Stimulated activated memory B cell treated with anti-CD40 and anti-IgM and Interleukin-4, amounts not matched to agents 10 μg/mL and 1 μg/mL and 100 μg/mL, for 72 hours (primary cell): ENCODE data around the gene ANKDD1B.
A peak's percentile ranks its signal among the peaks of the same experiment; 100 is the strongest.
"Not testable (repeated sequence)": the region's sequence is repeated elsewhere in the genome, so short reads cannot be mapped to it uniquely, and the experiment has no call there.

Source experiments
- ATAC-seq: fragments of 150-1000 bp; cut with Tn5 transposase; 2 replicates; pipeline ENCODE4 v1.10.0; 2021
- H3K27ac Mint-ChIP-seq: one replicate; pipeline ENCODE4 v1.8.0; 2022; ENCODE audit warnings: mild to moderate bottlenecking, mixed read lengths
- H3K27me3 Mint-ChIP-seq: one replicate; pipeline ENCODE4 v1.8.0; 2022; ENCODE audit warnings: mixed read lengths
- H3K36me3 Mint-ChIP-seq: one replicate; pipeline ENCODE4 v1.8.0; 2022; ENCODE audit warnings: mixed read lengths
- H3K4me1 Mint-ChIP-seq: one replicate; pipeline ENCODE4 v1.8.0; 2022; ENCODE audit warnings: mixed read lengths
- H3K4me3 Mint-ChIP-seq: one replicate; pipeline ENCODE4 v1.8.0; 2022; ENCODE audit warnings: mild to moderate bottlenecking, moderate library complexity, mixed read lengths
- H3K9me3 Mint-ChIP-seq: one replicate; pipeline ENCODE4 v1.8.0; 2022; ENCODE audit warnings: mixed read lengths

The ANKDD1B gene

DNA sequence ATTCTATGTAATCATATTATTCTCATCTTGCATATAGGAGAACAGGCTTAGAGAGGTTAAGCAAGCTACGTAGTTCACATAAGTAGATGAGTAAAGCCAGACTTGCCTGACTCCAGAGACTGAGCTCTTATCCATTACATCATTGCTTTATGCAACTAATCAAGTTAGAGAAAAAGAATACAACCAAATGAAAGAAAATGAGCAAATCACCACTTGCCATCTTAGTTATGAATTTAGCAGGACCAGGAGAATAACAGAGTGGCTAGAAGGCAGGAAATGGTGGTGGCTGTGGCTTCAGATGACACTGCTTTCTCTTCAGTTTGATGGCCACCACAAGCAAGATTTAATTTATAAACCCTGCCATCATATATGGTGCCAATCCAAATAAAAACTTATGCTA, 79.4 kb downstream of the ANKDD1B start:
- no peak for ATAC-seq
- Mint-ChIP-seq H3K36me3 (peaks cover 27% of the 10 kb centered on the region), H3K27me3 (no peaks in the 10 kb centered on the region), H3K4me3 (no peak overlapping the region), H3K9me3 (no peaks in the 10 kb centered on the region), H3K4me1 (no peaks in the 10 kb centered on the region), H3K27ac (no peak overlapping the region)

DNA sequence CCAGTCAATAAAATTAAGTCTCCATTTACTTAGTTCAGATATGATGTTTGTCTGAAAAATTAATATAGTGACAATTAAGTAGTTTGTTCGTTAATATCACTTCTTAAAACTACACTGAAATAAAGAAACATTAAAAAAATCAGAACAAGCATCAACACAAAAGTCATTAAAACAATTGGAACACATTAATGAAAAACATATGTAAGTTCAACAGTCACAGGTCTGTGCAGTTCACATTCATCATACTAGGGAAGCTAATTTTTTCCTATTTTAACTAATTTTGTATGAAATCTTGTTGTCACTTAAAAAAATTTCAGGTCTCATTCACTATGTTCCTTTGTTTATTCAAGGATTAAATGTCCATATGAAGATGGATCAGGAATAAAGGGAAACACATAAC, 83.5 kb downstream of the ANKDD1B start:
- Mint-ChIP-seq H3K36me3 (peaks cover 47% of the 10 kb centered on the region), H3K27me3 (no peaks in the 10 kb centered on the region), H3K4me1 (peaks cover 5% of the 10 kb centered on the region), H3K4me3 (no peak overlapping the region), H3K9me3 (no peaks in the 10 kb centered on the region), H3K27ac (no peak overlapping the region)
- ATAC-seq: no peak

DNA sequence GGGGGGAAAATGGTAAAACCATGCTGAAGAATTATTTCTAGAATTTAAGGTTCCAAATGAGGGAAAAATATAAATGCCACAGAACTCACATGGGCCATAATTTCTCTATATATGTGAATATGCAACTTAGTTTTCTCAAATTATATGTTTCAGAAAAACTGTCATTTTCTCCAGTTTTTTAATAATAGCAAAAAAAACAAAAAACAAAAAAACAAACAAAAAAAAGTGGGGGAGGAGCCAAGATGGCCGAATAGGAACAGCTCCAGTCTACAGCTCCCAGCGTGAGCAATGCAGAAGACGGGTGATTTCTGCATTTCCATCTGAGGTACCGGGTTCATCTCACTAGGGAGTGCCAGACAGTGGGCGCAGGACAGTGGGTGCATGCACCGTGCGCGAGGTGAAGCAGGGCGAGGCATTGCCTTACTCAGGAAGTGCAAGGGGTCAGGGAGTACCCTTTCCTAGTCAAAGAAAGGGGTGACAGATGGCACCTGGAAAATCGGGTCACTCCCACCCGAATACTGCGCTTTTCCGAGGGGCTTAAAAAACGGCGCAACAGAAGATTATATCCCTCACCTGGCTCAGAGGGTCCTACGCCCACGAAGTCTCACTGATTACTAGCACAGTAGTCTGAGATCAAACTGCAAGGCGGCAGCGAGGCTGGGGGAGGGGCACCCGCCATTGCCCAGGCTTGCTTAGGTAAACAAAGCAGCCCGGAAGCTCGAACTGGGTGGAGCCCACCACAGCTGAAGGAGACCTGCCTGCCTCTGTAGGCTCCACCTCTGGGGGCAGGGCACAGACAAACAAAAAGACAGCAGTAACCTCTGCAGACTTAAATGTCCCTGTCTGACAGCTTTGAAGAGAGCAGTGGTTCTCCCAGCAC, 84.5 kb downstream of the ANKDD1B start:
- H3K9me3 Mint-ChIP-seq, ATAC-seq, H3K4me1 Mint-ChIP-seq, H3K27me3 Mint-ChIP-seq, H3K4me3 Mint-ChIP-seq, H3K27ac Mint-ChIP-seq: not testable (repeated sequence)
- H3K36me3 Mint-ChIP-seq: peaks cover 44% of the 10 kb centered on the region

DNA sequence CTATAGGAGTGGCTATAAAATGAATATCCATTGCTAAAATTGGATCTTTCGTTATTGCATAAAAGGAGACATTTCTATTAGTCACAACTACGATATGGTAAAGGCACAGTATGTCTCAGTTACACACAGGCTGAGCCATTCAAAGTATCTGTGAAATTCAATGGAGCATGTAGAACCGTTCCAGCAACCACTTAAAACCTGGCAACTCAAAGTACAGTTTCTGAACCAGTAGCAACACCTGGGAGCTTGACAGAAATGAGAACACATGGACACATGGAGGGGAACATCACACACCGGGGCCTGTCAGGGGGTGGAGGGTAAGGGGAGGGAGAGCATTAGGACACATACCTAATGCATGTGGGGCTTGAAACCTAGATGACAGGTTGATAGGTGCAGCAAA, 90.6 kb downstream of the ANKDD1B start:
- Mint-ChIP-seq H3K4me1 (peaks cover 5% of the 10 kb centered on the region), H3K27me3 (no peaks in the 10 kb centered on the region), H3K27ac (no peak overlapping the region), H3K4me3 (no peak overlapping the region), H3K9me3 (no peaks in the 10 kb centered on the region), H3K36me3 (peaks cover 33% of the 10 kb centered on the region)
- ATAC-seq: no peak

DNA sequence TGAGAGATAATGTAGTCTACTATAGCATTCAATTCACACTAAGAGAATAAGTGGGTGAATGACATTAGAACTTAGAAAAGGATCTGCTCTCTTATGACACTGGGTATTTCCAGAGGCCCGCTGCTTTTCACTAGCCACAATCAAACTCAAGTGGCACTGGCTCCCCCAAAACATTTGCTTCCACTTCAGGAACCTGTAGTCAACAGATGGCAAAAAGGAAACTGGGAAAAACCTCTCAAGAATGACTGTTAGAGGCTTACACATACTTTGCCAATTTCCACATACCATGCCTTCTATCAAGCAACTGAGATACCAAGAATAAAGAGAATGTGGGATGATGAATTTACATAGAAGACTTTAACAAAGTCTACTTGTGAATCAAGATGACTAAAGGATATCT, 94.8 kb downstream of the ANKDD1B start:
- Mint-ChIP-seq H3K4me1 (peaks cover 11% of the 10 kb centered on the region), H3K36me3 (peaks cover 29% of the 10 kb centered on the region), H3K27ac (no peak overlapping the region), H3K4me3 (no peak overlapping the region), H3K9me3 (no peaks in the 10 kb centered on the region), H3K27me3 (no peaks in the 10 kb centered on the region)
- ATAC-seq: no peak

DNA sequence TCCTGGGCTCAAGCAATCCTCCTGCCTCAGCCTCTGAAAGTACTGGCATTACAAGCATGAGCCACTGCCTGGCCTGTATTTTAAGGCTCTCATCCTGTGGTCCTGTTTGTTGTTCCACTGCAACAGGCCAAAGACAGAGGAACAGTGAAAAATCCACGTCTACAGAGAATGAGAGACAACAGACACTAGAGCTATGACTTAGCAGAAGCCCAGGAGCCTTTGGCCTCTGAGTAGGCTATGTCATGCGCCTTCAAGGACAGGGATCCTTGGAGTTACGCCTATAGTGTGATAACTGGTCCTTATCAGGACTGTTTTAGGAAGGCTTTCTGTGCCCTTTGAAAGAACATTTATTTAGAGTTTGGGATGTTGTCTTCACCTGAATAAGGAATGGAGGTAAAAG, 95.5 kb downstream of the ANKDD1B start:
- Mint-ChIP-seq H3K27me3 (no peaks in the 10 kb centered on the region), H3K9me3 (no peaks in the 10 kb centered on the region), H3K27ac (no peak overlapping the region), H3K36me3 (peaks cover 27% of the 10 kb centered on the region), H3K4me3 (no peak overlapping the region), H3K4me1 (peaks cover 14% of the 10 kb centered on the region)
- no peak for ATAC-seq

DNA sequence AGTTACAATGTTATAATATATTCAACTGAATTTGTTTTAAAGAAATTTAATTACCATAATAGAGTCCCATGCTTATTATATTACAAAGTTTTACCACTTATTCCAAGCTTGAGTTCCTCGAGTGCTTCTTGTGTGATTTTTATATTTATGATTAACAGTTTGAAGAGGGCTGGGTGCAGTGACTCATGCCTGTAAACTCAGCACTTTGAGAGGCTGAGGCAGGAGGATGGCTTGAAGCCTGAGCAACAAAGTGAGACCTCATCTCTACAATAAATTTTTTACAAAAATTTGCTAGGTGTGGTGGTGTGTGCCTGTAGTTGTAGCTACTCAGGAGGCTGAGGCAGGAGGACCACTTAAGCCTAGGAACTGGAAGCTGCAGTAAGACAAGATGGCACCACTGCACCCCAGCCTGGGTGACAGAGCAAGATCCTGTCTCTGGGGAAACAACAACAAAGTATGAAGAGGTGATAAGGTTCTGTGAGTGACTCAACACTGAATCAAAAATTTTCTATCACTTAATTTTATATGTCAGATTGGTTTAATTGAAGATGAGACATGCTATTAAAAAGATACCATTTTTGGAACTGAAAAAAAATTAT, 96.8 kb downstream of the ANKDD1B start:
- no peaks in the 10 kb centered on the region for H3K27me3 Mint-ChIP-seq
- peaks cover 15% of the 10 kb centered on the region for H3K4me1 Mint-ChIP-seq
- no peak overlapping the region for H3K4me3 Mint-ChIP-seq
- H3K9me3 Mint-ChIP-seq: no peaks in the 10 kb centered on the region
- no peak overlapping the region for H3K27ac Mint-ChIP-seq
- no peak for ATAC-seq
- H3K36me3 Mint-ChIP-seq: peaks cover 15% of the 10 kb centered on the region

DNA sequence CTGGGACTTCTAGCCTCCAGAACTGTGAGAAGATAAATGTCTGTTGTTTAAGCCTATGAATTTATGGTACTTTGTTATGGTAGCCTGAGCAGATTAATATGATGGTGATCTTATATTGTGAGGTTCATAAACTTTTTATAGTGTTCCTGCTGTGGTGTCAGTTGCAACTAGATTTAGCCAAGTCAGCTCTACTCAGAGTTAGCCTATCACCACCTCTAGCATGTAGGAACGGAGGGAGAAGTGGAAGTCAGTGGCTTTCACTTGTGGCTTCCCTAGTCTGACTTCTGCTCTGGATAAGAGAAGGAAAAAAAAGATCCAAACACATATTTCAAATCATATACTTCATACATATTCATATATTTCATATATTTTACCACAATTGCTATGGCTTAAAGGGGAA, 99.4 kb downstream of the ANKDD1B start:
- no peak for ATAC-seq
- peaks cover 30% of the 10 kb centered on the region for H3K36me3 Mint-ChIP-seq
- no peaks in the 10 kb centered on the region for H3K27me3 Mint-ChIP-seq
- no peaks in the 10 kb centered on the region for H3K9me3 Mint-ChIP-seq
- H3K4me1 Mint-ChIP-seq: peaks cover 36% of the 10 kb centered on the region
- H3K4me3 Mint-ChIP-seq: no peak overlapping the region
- H3K27ac Mint-ChIP-seq: no peak overlapping the region

DNA sequence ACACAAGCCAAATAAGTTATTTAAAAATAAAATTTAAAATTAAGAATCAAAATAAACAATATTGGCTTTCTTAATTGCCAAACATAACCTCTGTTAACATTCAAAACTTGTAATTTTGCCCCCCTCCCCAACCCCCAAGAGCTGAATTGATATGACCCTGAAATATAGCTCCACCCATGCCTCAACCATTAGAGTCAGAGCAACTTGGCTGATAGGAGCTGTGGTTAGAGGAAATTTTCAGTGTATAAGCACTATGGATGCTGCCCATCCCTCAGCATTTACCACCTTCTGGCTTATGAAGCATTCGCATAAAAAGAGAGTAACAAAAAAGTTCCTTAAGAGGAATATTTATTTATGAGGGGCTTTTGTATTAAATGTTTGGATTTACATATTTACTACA, 99.9 kb downstream of the ANKDD1B start:
- no peak overlapping the region for H3K4me3 Mint-ChIP-seq
- H3K36me3 Mint-ChIP-seq: peaks cover 30% of the 10 kb centered on the region
- peaks cover 41% of the 10 kb centered on the region for H3K4me1 Mint-ChIP-seq
- H3K9me3 Mint-ChIP-seq: no peaks in the 10 kb centered on the region
- no peaks in the 10 kb centered on the region for H3K27me3 Mint-ChIP-seq
- H3K27ac Mint-ChIP-seq: no peak overlapping the region
- no peak for ATAC-seq

DNA sequence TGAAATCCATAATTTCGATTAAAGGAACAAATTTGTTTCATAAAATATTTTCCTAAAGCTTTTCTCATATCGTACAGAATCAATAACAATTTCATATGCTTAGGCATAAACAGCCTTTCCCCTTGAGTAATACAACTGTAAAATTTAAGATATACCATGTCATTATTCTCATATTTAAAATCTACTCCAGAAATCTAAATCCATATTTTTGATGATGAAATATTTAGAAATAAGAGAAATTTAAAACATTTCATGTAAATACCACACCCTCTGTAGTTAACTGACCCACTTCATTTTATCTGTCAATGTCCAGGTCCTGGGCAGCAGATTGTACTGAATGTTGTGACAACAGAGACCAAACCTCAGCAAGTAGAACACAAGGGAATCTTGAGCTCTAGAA, 100.8 kb downstream of the ANKDD1B start:
- no peaks in the 10 kb centered on the region for H3K9me3 Mint-ChIP-seq
- peaks cover 30% of the 10 kb centered on the region for H3K36me3 Mint-ChIP-seq
- ATAC-seq: no peak
- H3K27ac Mint-ChIP-seq: no peak overlapping the region
- H3K4me1 Mint-ChIP-seq: peaks cover 47% of the 10 kb centered on the region
- H3K4me3 Mint-ChIP-seq: no peak overlapping the region
- no peaks in the 10 kb centered on the region for H3K27me3 Mint-ChIP-seq

DNA sequence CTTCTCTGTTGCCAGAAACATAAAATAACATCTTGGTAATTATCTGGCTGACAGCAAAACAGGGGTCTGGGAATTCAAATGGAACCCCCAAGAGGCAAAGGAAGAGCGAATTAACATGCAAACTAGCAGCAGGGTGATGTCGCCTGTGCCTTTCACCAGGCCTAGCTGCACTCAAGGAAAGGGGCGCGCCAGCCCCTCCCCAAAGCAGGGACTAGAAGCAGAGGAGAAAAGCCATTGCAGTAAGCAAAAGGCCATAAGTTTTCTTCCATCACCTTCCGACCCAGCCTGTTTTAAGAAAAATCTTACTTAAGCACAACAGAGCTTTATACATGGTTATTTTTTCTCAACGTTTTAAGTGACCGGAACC, 105.4 kb downstream of the ANKDD1B start:
- peak; percentile 6 for ATAC-seq

DNA sequence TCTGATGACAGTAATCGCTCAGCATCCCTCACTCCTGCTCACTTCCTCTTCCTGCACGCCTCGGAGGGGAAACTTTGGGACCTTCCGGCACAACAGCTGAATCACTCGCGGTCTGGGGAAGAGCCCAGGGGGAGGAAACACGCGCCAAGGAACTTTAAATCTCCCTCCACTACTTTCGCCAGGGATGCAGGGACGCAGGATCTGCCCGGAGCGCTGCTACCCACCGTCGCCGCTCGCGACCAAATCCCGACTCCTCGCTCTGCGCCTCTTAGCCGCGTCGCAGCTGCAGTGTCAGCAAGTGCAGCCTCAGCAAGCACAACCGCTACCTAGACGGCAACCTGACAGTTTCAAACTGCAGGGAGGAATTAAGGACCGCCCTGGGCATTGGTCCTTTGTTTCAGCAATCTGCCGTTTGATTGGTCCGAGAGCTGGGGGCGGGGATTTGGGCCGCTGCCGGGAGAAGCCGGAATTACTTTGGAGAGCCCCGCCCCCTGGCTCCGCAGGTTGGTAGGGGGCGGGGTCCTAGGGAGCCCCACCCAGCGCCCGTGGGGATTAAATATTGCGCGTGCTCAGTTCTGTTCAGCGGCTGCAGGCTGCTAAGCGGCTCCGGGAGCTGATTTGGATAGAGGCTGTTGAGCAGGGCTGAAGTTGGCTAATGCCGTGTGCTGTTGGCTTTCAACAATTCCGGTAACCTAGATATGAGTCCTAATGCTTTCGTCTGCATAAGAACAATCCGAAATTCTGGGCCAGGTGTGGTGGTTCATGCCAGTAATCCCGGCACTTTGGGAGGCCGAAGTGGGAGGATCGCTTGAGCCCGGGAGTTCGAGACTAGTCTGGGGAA, 106.0 kb downstream of the ANKDD1B start, which contains the start of gene POC5:
Gene POC5, minus strand, starts transcription at position 356 of the 841 bp plus-strand sequence. CDS start 4,500 bp downstream, outside the sequence.
- no peaks in the 10 kb centered on the region for H3K9me3 Mint-ChIP-seq
- no peaks in the 10 kb centered on the region for H3K27me3 Mint-ChIP-seq
- peak within 1 kb of the TSS; percentile 97 for H3K27ac Mint-ChIP-seq
- H3K4me1 Mint-ChIP-seq: peaks cover 32% of the 10 kb centered on the region
- ATAC-seq: peak; percentile 98
- peaks cover 19% of the 10 kb centered on the region for H3K36me3 Mint-ChIP-seq
- H3K4me3 Mint-ChIP-seq: peak within 1 kb of the TSS; percentile 100

More for the DNA sequence above, 105.4 kb downstream of the ANKDD1B start:
- Mint-ChIP-seq H3K27ac (peak overlapping the region; percentile 97), H3K36me3 (peaks cover 19% of the 10 kb centered on the region), H3K27me3 (no peaks in the 10 kb centered on the region), H3K4me3 (peak overlapping the region; percentile 100), H3K4me1 (peaks cover 34% of the 10 kb centered on the region), H3K9me3 (no peaks in the 10 kb centered on the region)

DNA sequence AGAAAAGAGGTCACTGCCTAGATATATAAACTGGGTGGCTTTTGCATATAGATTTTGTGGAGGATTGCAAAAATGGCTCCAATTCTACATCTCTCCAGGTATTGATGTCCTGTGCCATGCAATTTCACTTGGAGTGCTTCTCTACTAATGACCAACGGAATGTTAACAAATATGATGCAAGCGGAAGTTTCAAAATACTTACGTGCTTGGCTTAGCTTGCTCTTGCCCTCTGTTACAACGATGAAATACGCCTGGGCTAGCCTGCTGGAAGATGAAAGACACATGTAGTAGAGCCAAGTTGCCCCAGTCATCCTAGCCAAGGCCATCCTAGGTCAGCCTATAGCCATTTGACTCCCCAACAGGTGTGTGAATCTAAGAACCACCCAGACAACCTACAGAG, 109.6 kb downstream of the ANKDD1B start:
- Mint-ChIP-seq H3K9me3 (no peaks in the 10 kb centered on the region), H3K27ac (no peak overlapping the region), H3K27me3 (no peaks in the 10 kb centered on the region), H3K36me3 (no peaks in the 10 kb centered on the region), H3K4me3 (no peak overlapping the region), H3K4me1 (peaks cover 8% of the 10 kb centered on the region)
- ATAC-seq: no peak
